Measurements from ENCODE around the gene ADAMTS17.
A peak's percentile ranks its signal among the peaks of the same experiment; 100 is the strongest.

The ADAMTS17 gene

DNA sequence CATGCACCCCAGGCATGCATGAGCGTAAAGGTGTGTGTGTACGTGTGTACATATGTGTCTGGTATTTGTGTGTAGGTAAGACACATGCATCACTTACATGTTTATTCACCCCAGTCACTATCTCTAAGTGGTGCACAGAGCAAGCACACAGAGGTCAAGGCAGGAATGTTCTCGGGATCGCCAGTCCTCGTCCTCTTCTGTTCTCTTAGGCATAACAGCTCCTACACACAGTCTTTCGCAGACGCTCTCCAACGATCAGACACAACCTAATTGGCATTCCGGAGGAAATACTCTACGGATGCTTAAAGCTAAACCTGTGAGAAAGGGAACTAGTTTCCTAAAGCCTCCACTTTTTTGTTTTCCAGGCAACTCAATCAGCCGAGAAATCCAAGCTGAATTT lies 95.9 kb downstream of the ADAMTS17 start:
- Histone ChIP-seq H3K27ac (no peak overlapping the region), H3K4me3 (no peak overlapping the region)
- TF ChIP-seq, protein P1, sequence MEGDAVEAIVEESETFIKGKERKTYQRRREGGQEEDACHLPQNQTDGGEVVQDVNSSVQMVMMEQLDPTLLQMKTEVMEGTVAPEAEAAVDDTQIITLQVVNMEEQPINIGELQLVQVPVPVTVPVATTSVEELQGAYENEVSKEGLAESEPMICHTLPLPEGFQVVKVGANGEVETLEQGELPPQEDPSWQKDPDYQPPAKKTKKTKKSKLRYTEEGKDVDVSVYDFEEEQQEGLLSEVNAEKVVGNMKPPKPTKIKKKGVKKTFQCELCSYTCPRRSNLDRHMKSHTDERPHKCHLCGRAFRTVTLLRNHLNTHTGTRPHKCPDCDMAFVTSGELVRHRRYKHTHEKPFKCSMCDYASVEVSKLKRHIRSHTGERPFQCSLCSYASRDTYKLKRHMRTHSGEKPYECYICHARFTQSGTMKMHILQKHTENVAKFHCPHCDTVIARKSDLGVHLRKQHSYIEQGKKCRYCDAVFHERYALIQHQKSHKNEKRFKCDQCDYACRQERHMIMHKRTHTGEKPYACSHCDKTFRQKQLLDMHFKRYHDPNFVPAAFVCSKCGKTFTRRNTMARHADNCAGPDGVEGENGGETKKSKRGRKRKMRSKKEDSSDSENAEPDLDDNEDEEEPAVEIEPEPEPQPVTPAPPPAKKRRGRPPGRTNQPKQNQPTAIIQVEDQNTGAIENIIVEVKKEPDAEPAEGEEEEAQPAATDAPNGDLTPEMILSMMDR (IDR thresholded peaks at IDR 0.05): no peak
- DNase-seq (ENCODE audit: low spot score): no peak

DNA sequence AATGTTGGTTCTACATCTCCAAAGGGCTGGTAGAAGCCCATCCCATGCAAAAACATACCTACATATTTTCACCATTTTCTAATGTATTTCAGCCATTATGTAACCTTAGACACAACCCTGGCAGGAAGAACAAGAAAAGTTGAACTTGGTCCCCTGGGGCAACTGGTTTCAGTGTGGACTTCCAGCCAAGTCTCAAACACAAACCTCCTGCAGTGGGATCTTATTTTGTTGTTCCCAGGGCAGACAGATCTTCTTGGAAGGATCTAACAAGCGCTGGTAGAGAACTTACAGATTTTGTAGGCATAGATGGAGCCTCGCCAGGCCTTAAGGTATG lies 96.3 kb downstream of the ADAMTS17 start:
- H3K4me3 ChIP-seq: no peak overlapping the region
- DNase-seq (ENCODE audit: low spot score): no peak
- no peak overlapping the region for H3K27ac ChIP-seq
- TF ChIP-seq, protein P1 (IDR thresholded peaks at IDR 0.05): no peak

DNA sequence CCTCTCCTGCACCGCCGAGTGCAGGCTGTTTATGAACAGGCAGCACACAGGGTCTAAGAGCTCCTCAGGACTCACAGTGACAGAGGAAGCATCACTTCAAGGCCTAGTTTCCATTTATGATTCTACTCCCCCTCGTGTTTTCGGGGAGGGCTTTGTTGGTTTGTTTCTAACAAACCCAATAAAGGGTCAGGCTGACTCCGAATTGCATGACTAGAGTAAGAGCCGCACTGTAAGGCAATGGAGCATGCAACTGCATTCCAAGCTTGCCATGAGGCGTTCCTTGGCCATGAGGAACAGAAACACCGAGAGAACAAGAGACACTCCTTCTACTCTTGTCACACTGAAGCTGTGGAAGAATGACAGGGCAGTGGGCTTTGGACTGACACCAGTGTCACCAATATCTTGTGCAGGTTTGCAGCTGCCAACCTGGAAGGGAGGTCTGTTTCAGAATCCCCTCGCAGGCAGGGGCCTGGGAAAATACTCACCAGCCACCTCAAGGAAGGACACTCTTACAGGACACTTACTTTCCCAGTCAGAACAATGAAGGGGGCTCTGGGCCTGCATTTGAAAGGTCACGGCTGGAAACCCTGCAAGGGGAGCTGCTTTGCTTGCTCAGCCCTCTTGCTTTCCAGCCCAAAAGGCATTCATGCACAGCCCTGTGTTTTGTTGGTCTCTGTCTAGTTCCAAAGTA lies 96.8 kb downstream of the ADAMTS17 start:
- no peak for DNase-seq (ENCODE audit: low spot score)
- Histone ChIP-seq H3K4me3 (no peak overlapping the region), H3K27ac (no peak overlapping the region)
- TF ChIP-seq, protein P1 (IDR thresholded peaks at IDR 0.05): no peak

DNA sequence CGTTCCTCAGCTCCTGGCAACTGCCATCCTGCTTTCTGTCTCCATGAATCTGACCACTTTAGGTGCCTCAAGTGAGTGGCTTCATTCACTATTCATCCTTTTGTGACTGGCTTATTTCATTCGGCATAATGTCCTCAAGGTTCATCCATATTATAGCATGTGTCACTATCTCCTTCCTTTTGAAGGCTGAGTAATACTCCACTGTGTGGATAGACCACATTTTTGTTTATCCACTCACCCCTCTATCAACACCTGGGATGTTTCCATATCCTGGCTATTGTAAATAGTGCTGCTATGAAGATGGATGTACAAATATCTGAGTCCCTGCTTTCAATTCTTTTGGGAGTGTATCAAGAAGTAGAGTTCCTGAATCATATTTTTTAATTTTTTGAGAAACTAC lies 98.8 kb downstream of the ADAMTS17 start:
- DNase-seq (ENCODE audit: low spot score): no peak
- no peak overlapping the region for H3K4me3 ChIP-seq
- no peak overlapping the region for H3K27ac ChIP-seq
- TF ChIP-seq, protein P1 (IDR thresholded peaks at IDR 0.05): no peak

DNA sequence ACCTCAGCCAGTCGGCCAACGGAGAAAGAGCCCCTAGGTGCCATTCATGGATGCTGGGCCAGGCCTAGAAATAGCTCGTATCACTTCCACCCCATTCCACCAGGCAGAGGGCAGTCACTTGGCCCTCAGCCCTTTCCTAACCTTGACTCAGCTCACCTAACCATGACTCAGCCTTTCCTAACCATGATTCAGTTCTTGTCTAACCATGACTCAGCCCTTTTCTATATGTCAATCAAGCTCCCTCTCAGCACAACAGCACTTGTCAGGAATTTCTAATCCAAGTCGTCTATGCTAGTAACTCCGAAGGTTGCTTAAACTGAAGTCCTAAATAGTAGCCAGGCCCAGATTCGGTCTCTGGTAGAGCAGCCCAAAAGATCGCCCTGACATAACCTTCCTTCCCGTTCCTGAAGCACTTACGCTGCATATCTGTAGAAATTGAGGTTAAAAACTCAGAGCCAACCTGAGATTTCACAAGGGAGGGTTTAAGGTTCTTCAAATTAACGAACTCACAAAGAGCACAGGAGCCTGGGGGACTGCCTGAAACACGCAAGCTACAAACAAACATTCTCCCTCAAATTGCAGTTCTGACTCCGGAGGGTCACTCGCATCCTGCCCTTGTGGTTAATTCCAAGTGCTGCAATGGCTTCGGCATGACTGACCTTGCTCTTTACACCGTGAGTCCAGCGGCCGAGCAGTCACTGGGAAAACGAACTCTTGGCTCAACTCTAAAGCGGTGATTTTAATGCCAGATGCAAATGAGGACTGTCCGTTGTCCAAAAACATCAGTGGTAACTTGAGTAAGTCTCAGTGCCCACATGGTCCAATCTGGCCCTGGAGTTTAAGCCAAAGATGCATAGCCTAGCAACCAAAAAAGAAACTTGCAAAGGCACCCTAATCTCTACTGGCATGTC lies 99.9 kb downstream of the ADAMTS17 start:
- H3K4me3 ChIP-seq: peak overlapping the region; percentile 54
- DNase-seq (ENCODE audit: low spot score): peak; percentile 79
- peak overlapping the region; percentile 17 to 83 for H3K27ac ChIP-seq
- TF ChIP-seq, protein P1 (IDR thresholded peaks at IDR 0.05): no peak

DNA sequence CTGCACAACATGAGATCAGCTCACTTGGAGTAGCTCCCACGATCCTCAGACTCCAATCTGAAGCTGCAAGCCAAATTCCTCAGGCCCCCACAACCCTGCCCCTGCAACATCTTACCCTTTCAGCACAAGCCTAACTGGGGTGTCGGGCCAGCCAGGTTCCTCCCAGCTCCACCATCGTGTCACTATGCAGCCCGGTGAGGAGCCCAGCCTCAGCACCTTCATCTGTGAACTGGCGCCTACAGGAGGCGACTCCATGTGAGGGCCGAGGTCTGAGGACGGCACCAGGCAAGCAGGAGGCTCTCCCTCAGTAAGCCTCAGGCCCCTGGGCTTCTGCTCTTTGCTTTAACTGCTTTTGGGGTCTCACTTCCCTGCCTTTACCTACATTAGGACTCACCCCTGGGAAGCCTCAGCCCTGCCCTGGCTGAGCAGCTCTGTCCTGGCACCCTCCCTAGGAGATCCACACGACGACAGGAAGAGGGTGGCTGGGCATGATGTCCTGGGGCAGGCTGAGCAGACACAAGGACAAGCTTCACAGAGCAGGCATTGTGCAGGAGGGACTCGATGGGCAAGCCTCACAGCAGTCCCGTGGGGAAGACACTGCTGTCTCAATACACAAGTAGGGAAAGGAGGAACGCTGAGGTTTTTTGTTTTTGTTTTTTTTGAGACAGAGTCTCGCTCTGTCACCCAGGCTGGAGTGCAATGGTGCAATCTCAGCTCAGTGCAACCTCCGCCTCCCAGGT lies 104.6 kb downstream of the ADAMTS17 start:
- DNase-seq (ENCODE audit: low spot score): no peak
- TF ChIP-seq, protein P1 (IDR thresholded peaks at IDR 0.05): no peak
- Histone ChIP-seq H3K4me3 (no peak overlapping the region), H3K27ac (no peak overlapping the region)
